Measurements from ENCODE around the gene SELENOO.

The SELENOO gene

GRCh38 chr22:50173311-50173982 is 27.4 kb upstream of the SELENOO start:
- DNase-seq (ENCODE audit: low read depth in 2 of 2) = no peak

- DNase-seq (ENCODE audit: low read depth in 2 of 2) = no peak
Observed at GRCh38 chr22:50173983-50174355, 26.8 kb upstream of the SELENOO start.

DNA sequence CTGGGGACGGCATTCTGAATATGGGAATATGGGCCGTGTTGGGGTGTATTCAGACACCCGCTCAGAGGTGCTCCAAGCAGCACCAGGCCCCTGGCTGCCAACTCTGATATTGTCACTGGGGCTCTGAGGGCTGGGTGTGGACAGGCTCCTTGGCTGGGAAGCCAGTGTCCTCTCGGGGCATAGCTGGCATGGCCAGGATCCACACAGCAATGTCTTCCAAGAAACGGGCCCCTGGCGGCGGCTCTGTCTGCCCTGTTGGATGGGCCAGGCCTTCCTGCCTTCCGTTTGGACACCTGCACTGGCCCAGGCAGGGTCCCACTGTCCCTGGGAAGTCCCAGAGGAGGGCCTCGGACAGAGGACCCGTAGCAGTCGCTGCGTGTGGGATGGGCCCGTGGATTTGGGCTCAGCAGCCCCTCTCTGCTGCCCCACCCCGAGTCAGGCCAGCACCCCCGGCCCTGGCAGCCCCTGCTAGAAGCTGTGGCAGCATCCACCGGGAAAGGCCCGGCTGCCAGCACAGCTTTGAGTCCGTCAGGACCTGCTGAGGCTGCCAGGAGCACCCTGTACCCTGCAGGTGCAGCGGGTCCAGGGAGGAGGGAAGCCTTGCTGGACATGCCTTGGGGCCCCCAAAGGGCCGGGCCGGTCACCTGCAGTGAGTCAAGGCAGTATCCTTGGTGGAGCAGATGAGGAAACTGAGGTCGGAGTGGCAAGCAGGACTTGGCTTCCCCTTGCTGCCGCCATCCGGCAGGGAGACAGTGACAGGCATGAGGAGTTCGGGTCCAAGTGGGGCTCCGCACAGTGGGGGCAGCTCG is 26.2 kb upstream of the SELENOO start:
- no peak for DNase-seq (ENCODE audit: low read depth in 2 of 2)

DNA sequence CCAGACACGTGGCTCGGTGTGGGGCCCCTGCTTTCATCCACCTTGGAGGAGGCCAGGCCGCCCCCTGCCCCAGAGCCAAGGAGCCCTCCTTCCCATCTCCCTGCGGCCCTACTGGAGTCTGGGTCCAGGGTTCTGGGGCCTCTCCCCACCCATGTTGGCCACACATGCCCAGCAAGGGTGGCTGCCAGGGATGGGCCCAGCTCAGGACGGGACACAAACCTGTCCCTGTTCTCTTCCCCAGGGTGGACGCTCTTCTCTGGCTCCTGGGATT is 25.7 kb upstream of the SELENOO start:
- DNase-seq (ENCODE audit: low read depth in 2 of 2) = no peak

DNA sequence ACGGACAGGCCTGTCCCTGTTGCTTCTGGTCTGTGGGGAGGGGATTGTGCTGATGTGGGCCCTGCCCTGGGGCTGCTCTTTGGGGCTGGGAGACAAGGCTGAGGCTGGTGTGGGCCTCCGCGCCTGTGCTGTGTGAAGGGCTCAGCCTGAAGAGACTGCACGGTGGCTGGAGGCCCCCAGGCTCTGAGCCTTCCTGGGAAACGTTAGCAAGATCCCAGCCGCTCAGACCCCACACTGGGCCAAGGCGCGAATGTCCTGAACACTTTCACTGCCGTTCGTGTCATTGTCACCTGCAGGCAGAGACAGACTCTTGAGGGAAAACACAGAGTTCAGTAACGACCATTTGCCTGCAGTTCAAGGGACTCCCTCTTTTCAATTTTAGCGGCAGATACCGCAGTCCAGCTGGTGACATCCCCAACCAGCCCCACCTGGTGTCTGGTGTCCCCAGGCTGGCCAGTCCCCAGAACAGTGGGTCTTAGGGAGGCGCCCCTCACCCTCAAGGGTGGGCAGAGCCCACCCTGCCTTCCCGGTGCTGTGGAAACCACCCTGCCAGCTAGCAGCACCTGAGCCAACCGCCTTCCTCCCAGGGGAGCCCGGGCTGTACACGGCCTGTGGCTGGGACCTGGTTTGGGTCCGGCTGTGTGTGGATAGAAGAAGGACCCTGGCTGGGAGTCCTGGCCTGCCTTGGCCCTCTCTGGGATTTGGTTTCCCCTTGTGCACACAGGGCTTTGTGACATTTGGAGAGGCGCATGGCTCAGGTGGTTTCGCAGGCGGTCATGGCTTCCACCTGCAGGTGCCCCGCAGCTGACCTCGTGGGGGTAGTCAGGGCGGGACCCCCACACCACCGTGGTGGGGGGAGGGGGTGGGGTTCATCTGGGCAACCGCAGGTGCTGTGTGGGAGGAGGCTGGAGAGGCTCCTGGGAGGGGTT is 24.6 kb upstream of the SELENOO start:
- DNase-seq (ENCODE audit: low read depth in 2 of 2) = no peak

GRCh38 chr22:50176850-50177536 is 23.8 kb upstream of the SELENOO start:
- no peak for DNase-seq (ENCODE audit: low read depth in 2 of 2)

DNA sequence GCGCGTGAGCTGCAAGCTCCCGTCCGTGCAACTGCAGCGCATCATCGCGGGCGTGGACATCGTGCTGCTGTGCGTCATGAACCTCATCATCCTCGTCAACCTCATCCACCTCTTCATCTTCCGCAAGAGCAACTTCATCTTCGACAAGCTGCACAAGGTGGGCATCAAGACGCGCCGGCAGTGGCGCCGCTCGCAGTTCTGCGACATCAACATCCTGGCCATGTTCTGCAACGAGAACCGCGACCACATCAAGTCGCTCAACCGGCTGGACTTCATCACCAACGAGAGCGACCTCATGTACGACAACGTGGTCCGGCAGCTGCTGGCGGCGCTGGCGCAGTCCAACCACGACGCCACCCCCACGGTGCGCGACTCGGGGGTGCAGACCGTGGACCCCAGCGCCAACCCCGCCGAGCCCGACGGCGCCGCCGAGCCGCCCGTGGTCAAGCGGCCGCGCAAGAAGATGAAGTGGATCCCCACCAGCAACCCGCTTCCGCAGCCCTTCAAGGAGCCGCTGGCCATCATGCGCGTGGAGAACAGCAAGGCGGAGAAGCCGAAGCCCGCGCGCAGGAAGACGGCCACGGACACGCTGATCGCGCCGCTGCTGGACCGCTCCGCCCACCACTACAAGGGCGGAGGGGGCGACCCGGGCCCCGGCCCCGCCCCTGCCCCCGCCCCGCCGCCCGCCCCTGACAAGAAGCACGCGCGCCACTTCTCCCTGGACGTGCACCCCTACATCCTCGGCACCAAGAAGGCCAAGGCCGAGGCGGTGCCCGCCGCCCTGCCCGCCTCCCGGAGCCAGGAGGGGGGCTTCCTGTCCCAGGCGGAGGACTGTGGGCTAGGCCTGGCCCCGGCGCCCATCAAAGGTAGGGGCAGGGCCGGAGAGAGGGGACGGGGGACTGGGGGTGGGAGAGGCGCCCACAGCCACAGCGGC is 23.0 kb upstream of the SELENOO start:
- DNase-seq (ENCODE audit: low read depth in 2 of 2) = no peak

DNA sequence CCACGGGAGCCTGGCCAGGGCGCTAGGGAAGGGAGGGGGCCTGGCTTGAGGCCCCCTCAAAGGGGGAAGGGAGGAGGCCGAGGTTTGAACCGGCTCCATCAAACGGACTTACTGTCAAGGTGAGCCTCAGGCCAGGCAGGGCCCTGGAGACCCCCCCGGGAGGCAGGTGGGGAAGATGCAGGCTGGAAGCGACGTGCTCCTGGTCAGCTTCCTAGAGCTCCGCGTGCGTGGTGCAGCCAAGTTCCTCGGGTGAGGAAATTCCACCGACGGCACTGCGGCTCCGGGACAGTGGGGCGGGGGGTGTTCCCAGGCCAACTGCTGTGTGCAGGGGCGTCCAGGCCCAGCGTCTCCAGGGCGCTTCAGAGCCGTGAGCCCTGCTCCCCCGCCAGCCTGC is 22.3 kb upstream of the SELENOO start:
- DNase-seq (ENCODE audit: low read depth in 2 of 2) = no peak

- no peak for DNase-seq (ENCODE audit: low read depth in 2 of 2)
Observed at GRCh38 chr22:50178871-50179869, 21.6 kb upstream of the SELENOO start.

GRCh38 chr22:50179937-50180726 is 20.7 kb upstream of the SELENOO start:
- DNase-seq (ENCODE audit: low read depth in 2 of 2) = no peak

GRCh38 chr22:50180727-50181521 is 19.9 kb upstream of the SELENOO start:
- DNase-seq (ENCODE audit: low read depth in 2 of 2) = no peak

DNA sequence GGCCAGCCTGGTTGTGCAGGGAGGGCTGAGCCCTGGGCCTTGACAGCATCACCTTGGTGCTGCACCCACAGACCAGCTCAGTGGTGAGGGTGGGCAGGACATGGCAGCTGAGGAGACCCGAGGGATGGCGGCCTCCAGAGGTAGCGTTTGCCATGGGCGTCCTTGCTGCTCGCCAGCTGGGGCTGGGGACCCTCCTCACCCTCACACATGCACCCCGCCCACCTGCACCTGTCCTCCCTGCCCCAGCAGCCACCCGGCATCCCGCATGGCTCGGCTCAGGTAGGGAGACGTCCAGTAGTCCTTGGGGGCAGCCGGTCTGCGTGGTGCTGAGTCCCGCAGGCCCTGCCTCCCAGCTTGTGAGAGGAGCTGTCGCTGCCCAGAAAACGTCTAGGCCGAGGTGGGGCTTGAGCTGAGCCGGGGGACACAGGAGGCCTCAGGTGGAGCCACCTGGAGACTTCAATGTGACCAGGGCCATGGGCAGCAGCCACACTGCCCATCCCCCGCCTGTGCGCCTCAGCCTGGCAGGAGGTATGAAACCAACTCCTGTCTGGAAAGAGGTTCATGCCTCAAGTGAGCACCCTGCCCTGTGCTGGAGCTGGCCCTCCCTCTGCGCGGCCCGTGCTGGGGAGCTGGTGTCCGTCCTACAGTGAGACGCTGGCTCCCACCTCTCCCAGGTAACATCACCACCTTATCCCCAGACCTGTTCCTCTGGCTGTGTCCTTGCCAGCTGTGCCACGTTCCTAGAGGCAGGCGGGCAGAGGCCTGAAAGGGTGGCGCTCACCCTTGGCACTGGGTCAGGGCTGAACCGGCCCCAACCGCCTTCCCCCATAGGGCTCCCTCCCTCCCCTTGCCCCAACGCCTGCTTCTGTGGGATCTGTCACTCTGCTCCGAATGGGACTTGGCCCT is 18.4 kb upstream of the SELENOO start:
- DNase-seq (ENCODE audit: low read depth in 2 of 2) = no peak

DNA sequence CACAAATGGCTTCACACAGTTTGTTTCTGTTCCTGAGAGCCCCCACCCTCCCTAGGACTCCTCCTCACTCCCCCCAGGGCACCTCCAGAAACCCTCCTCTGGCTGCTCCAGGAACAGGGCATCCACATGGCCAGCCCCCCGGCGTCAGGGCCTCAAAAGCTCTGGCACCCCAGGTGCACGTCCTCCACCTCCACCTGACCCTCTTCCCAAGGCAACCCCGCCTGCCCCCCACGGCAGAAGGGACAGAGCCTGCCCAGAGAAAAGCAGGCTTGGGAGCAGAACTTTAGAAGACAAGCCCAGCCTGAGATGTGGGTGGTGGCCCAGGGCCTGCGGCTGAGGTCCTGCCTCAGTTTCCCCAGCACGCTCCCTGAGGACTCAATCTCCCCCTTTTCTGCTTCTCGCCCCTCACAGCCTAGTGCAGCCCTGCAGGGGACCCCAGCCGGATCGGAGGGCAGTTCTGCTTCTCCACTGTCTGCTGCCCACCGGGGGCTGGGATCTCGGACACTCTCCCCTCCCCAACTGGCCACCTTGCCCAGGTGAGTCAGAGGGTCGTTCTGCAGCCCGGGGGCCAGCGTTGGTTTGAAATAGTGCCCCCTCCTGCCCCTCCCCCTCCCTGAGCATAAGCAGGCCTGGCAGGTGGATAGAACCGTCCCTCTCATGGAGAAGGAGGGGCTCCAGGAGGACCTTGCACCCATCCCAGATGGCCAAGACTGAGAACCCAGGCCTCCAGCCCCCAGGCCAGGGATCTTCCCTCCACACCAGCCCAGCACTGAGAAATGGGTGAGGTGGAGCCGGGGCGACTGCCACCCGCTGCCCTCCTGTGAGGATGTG is 17.5 kb upstream of the SELENOO start:
- DNase-seq (ENCODE audit: low read depth in 2 of 2) = no peak

DNA sequence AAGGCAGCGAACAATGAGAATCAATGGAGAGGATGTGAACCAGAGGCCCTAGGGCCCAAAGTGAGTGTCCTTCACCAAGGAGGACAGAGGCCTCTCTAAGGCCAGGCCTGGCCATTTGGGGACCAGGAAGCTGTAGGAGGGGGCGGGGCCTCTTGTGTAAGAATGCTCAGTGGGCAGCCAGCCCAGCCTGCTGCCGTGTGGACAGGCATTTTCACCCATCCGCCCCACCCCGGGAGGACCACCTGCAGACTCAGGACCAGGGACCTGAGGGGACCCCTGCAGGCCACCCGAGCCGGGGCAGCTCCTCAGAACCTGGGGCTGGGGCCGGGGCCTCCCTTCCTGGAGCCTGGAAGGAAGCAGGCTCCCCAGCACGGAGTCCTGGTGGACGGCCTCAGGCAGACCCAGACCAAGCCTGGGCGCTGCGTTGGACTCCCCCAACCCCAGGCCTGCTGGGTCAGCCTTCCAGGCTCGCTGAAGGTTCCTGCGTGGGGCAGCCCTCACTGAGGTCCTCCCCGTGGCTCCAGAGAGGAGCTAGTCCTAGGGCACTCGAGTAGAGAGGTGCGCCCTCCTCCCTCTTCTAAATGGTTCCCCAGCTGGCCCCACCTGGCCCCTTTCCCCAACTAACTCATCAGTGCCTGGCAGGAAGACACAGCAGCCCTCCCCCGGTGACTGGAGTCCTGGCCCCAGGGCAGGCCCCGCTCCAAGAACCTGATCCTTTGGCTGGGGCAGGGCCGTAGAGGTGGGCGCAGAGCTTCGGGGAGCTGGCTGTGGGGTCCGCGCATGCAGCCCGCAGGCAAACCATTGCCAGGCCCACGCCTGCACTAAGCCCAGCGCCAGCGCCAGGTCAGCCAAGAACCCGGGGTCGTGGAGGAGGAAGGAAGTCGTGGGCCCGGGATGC is 16.6 kb upstream of the SELENOO start:
- DNase-seq (ENCODE audit: low read depth in 2 of 2) = no peak

- no peak for DNase-seq (ENCODE audit: low read depth in 2 of 2)
Observed at GRCh38 chr22:50184902-50185374, 15.9 kb upstream of the SELENOO start.
